ENCODE data around the gene IL5RA.

The IL5RA gene

GRCh38 chr3:3110299-3110630 is at the start of gene IL5RA:
TSS of gene IL5RA (minus strand) at chr3:3110374. CDS start at chr3:3104984, 5,390 bp downstream.
- peak; percentile 11 to 57 for DNase-seq

GRCh38 chr3:3157484-3157883 is 47.3 kb upstream of the IL5RA start:
- no peak for DNase-seq

GRCh38 chr3:3154879-3155610 is 44.9 kb upstream of the IL5RA start:
- DNase-seq, result no peak

GRCh38 chr3:3151513-3151912 is 41.3 kb upstream of the IL5RA start:
- DNase-seq, result no peak

- DNase-seq, result no peak
Measured at GRCh38 chr3:3149560-3149959, 39.4 kb upstream of the IL5RA start.

- no peak for DNase-seq
Measured at GRCh38 chr3:3145831-3146230, 35.7 kb upstream of the IL5RA start.

GRCh38 chr3:3141939-3142338 is 31.8 kb upstream of the IL5RA start:
- DNase-seq, result no peak

GRCh38 chr3:3137526-3137925 is 27.4 kb upstream of the IL5RA start:
- DNase-seq, result no peak

GRCh38 chr3:3134750-3135448 is 24.7 kb upstream of the IL5RA start:
- DNase-seq, result no peak

GRCh38 chr3:3133500-3133899 is 23.3 kb upstream of the IL5RA start:
- no peak for DNase-seq

GRCh38 chr3:3129579-3129978 is 19.4 kb upstream of the IL5RA start:
- no peak for DNase-seq

- no peak for DNase-seq
Measured at GRCh38 chr3:3127432-3128010, 17.3 kb upstream of the IL5RA start.

- DNase-seq, result peak; percentile 74 to 77
Measured at GRCh38 chr3:3126477-3127431, 16.6 kb upstream of the IL5RA start, which contains the start of gene TRNT1. TSS of gene TRNT1 (plus strand) at chr3:3126940. CDS start at chr3:3129041, 2,101 bp downstream.

- no peak for DNase-seq
Measured at GRCh38 chr3:3125977-3126376, 15.8 kb upstream of the IL5RA start.

- DNase-seq, result no peak
Measured at GRCh38 chr3:3119393-3119851, 9.2 kb upstream of the IL5RA start.

- DNase-seq, result no peak
Measured at GRCh38 chr3:3117651-3118050, 7.5 kb upstream of the IL5RA start.

- no peak for DNase-seq
Measured at GRCh38 chr3:3113042-3113709, 3.0 kb upstream of the IL5RA start.

- DNase-seq, result no peak
Measured at GRCh38 chr3:3110749-3111361, 681 bp upstream of the IL5RA start.

GRCh38 chr3:3109407-3110298 is 521 bp downstream of the IL5RA start:
- DNase-seq, result peak in 1 of 2 experiments; percentile 0

- no peak for DNase-seq
Measured at GRCh38 chr3:3107858-3108257, 2.3 kb downstream of the IL5RA start.

GRCh38 chr3:3107181-3107580 is 3.0 kb downstream of the IL5RA start:
- no peak for DNase-seq

Data from NCI-H2081 (cell line).